K562 (cell line): Measurements from ENCODE around the gene SLC23A2.

Source experiments
- JUN ChIP-seq, 2 experiments: sonication (generic) in 1 of 2; formaldehyde crosslinking in 1 of 2; IDR thresholded peaks; 2 replicates each; pipeline versions ENCODE4 v1.6.1 to v1.8.0; 2012 to 2022; ENCODE audit warnings: borderline replicate concordance in 2 of 2, mild to moderate bottlenecking in 2 of 2, improper control_type of control experiment in 1 of 2, low read depth in 1 of 2, low read length in 1 of 2, missing genetic modification reagents in 1 of 2
- TF ChIP-seq, protein P1 (sequence below), 3 experiments: IDR thresholded peaks in 2 of 3; conservative IDR thresholded peaks in 1 of 3; 2 replicates each; pipeline ENCODE4 v1.5.1; 2011 to 2012; ENCODE audit warnings: low read length in 3 of 3, mild to moderate bottlenecking in 3 of 3, control low read depth in 2 of 3, improper control_type of control experiment in 1 of 3, inconsistent platforms in 1 of 3, low read depth in 1 of 3, mixed read lengths in 1 of 3, moderate library complexity in 1 of 3; ENCODE audit not compliant: insufficient read depth in 2 of 3

DNA sequence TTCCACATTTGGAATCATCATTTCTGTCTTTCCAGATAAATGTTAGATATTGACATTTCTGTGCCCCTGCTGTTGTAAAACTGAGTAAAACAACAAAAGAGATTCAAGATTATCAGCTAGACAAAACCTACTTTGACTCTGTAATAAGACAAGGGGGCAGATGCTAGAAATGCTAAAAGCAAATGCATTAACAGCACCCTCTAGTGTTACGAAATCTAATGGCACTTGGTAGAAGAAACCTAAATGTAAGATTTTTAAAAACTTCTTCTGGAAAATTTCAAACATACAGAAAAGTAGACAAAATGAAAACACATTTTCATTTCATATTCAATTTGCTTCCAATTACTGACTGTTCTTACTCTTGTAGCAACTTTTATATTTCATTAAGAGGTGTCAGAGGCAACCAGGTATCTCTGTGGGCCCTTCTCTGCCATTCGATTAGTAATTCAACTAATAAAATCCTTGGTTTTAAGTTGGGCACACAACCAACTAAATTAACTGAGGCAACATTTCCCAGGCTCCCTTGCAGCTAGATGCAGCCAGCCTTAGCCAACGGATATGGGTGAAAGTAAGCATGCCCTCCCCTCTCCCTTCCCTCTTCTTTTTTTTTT is 45.0 kb downstream of the SLC23A2 start:
- TF ChIP-seq, protein P1, sequence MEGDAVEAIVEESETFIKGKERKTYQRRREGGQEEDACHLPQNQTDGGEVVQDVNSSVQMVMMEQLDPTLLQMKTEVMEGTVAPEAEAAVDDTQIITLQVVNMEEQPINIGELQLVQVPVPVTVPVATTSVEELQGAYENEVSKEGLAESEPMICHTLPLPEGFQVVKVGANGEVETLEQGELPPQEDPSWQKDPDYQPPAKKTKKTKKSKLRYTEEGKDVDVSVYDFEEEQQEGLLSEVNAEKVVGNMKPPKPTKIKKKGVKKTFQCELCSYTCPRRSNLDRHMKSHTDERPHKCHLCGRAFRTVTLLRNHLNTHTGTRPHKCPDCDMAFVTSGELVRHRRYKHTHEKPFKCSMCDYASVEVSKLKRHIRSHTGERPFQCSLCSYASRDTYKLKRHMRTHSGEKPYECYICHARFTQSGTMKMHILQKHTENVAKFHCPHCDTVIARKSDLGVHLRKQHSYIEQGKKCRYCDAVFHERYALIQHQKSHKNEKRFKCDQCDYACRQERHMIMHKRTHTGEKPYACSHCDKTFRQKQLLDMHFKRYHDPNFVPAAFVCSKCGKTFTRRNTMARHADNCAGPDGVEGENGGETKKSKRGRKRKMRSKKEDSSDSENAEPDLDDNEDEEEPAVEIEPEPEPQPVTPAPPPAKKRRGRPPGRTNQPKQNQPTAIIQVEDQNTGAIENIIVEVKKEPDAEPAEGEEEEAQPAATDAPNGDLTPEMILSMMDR (IDR thresholded peaks at IDR 0.05 in 2 of 3, conservative IDR thresholded peaks at IDR 0.05 in 1 of 3; ENCODE audit: insufficient read depth in 2 of 3, low read depth in 1 of 3, low read length in 3 of 3) = peak; percentile 43 to 74 (median 60); a peak in 4 of 6 replicates
- no peak for TF ChIP-seq JUN (IDR thresholded peaks at IDR 0.05; ENCODE audit: borderline replicate concordance, low read depth, low read length)
- TF ChIP-seq JUN (CRISPR knock-in tag; IDR thresholded peaks at IDR 0.05; ENCODE audit: borderline replicate concordance) = no peak
